GM12891 (cell line): ENCODE data around the gene PI4KA.

ENCODE experiments used
- POLR2A ChIP-seq: IDR thresholded peaks from 2 replicates; pipeline ENCODE4 v1.6.1; 2011; ENCODE audit warnings: low read depth, low read length, control low read depth
- POLR2AphosphoS5 ChIP-seq: IDR thresholded peaks from 2 replicates; pipeline ENCODE4 v1.6.1; 2011; ENCODE audit warnings: low read depth, low read length, control low read depth
- POU2F2 ChIP-seq: IDR thresholded peaks from 2 replicates; pipeline ENCODE4 v1.6.1; 2011; ENCODE audit warnings: low read depth, mild to moderate bottlenecking, control low read depth, low read length, moderate library complexity
- TAF1 ChIP-seq: IDR thresholded peaks from 2 replicates; pipeline ENCODE4 v1.6.1; 2011; ENCODE audit warnings: low read depth, low read length, control low read depth

- TF ChIP-seq TAF1, result no peak
- no peak for TF ChIP-seq POLR2AphosphoS5
- TF ChIP-seq POLR2A, result no peak
- TF ChIP-seq POU2F2, result no peak
Observed at GRCh38 chr22:20724676-20725454, 133.7 kb downstream of the PI4KA start.
